Glutamatergic neuron (in vitro differentiated cells): ENCODE data around the gene IFITM10. TPM values are rescaled to one million over a fixed set of nuclear protein-coding genes. Genes with fewer than 3 reads are reported as not detected.

Experiments used
- DNase-seq: peaks from one replicate; pipeline ENCODE4 v3.0.0; 2022
- H3K27ac Mint-ChIP-seq: one replicate; pipeline ENCODE4 v1.8.0; 2020; ENCODE audit warnings: mild to moderate bottlenecking, mixed read lengths, inconsistent platforms; ENCODE audit not compliant: unreplicated experiment
- H3K27me3 Mint-ChIP-seq: one replicate; pipeline ENCODE4 v1.8.0; 2020; ENCODE audit warnings: mild to moderate bottlenecking, moderate library complexity, mixed read lengths, inconsistent platforms; ENCODE audit not compliant: unreplicated experiment
- H3K36me3 Mint-ChIP-seq: one replicate; pipeline ENCODE4 v1.8.0; 2020; ENCODE audit warnings: mild to moderate bottlenecking, mixed read lengths, inconsistent platforms; ENCODE audit not compliant: unreplicated experiment
- H3K4me1 Mint-ChIP-seq: one replicate; pipeline ENCODE4 v1.8.0; 2020; ENCODE audit warnings: mild to moderate bottlenecking, low read depth, mixed read lengths, inconsistent platforms; ENCODE audit not compliant: unreplicated experiment
- H3K4me3 Mint-ChIP-seq: one replicate; pipeline ENCODE4 v1.8.0; 2020; ENCODE audit warnings: mild to moderate bottlenecking, mixed read lengths, inconsistent platforms; ENCODE audit not compliant: unreplicated experiment
- H3K9me3 Mint-ChIP-seq: one replicate; pipeline ENCODE4 v1.8.0; 2020; ENCODE audit warnings: mild to moderate bottlenecking, moderate library complexity, mixed read lengths, inconsistent platforms; ENCODE audit not compliant: unreplicated experiment
- total RNA-seq: library from RNA; stranded (reverse); fragmentation: NEBNext Ultra II Directional; extraction: Animal tissue kit (Norgen Biotek cat#: 25700); gene quantifications from one replicate; pipeline ENCODE4 v1.2.1, GENCODE V29; 2021; ENCODE audit not compliant: unreplicated experiment
- TF ChIP-seq, protein P1 (sequence below): fragments of 200-600 bp; sonication (generic); IDR thresholded peaks from one replicate; pipeline ENCODE4 v1.5.0; 2021; ENCODE audit not compliant: partially characterized antibody, unreplicated experiment

The IFITM10 gene
- total RNA-seq, 1 donor from 2014 or later: 5.4 TPM

DNA sequence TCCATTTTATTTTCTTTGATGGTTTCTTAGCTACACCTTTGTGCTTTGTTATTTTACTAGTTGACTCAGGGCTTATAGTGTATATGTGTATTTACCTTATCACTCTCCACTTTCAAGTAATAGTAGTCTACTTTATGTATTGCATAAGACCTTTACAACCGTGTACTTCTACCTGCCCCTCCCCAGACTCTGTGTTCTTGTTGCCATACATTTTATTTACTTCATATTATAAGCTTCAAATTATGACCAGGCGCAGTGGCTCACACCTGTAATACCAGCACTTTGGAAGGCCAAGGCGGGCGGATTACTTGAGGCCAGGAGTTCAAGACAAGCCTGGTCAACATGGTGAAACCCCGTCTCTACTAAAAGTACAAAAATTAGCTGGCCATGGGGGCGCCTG, 41.5 kb upstream of the IFITM10 start:
- Mint-ChIP-seq H3K36me3 (no peaks in the 10 kb centered on the region), H3K27me3 (peaks cover 4% of the 10 kb centered on the region), H3K9me3 (peaks cover 4% of the 10 kb centered on the region), H3K27ac (no peak overlapping the region), H3K4me1 (no peaks in the 10 kb centered on the region), H3K4me3 (no peak overlapping the region)
- no peak for DNase-seq
- TF ChIP-seq, protein P1, sequence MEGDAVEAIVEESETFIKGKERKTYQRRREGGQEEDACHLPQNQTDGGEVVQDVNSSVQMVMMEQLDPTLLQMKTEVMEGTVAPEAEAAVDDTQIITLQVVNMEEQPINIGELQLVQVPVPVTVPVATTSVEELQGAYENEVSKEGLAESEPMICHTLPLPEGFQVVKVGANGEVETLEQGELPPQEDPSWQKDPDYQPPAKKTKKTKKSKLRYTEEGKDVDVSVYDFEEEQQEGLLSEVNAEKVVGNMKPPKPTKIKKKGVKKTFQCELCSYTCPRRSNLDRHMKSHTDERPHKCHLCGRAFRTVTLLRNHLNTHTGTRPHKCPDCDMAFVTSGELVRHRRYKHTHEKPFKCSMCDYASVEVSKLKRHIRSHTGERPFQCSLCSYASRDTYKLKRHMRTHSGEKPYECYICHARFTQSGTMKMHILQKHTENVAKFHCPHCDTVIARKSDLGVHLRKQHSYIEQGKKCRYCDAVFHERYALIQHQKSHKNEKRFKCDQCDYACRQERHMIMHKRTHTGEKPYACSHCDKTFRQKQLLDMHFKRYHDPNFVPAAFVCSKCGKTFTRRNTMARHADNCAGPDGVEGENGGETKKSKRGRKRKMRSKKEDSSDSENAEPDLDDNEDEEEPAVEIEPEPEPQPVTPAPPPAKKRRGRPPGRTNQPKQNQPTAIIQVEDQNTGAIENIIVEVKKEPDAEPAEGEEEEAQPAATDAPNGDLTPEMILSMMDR: no peak

- Mint-ChIP-seq H3K36me3 (no peaks in the 10 kb centered on the region), H3K27me3 (peaks cover 5% of the 10 kb centered on the region), H3K27ac (peak overlapping the region; percentile 88), H3K9me3 (peaks cover 9% of the 10 kb centered on the region), H3K4me1 (peaks cover 21% of the 10 kb centered on the region), H3K4me3 (no peak overlapping the region)
- DNase-seq: no peak
- TF ChIP-seq, protein P1: no peak
Measured at GRCh38 chr11:1786466-1786865, 36.1 kb upstream of the IFITM10 start.

DNA sequence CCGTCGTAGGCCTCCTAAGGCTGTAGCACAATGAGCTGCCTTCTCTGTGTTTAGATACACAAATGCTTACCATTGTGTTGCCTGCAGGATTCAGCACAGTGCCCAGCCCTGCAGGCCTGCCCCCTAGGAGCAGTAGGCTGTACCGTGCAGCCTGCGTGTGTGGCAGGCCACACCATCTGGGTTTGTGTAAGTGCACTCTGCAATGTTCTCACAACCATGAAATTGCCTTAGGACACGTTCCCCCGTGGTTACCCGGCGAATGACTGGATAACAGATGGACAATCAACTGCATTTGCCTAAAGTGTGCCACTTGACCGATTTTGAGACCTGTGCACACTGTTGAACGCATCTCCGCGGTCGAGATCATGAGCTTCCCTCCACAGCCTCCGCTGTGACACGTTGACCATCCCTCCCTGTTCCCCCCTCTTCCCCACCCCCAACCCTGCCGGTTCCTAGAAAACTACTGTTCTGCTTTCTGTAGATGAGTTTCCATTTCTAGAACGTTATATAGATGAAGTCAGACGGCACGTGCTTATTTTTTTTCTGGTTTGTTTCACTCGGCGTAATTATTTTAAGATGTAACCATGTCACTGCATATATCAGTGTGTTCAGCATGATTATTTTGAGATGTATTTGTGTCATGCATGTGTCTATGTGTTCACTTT, 35.5 kb upstream of the IFITM10 start:
- Mint-ChIP-seq H3K4me1 (peaks cover 21% of the 10 kb centered on the region), H3K9me3 (peaks cover 9% of the 10 kb centered on the region), H3K36me3 (no peaks in the 10 kb centered on the region), H3K27me3 (peaks cover 5% of the 10 kb centered on the region), H3K4me3 (peak overlapping the region; percentile 48), H3K27ac (peak overlapping the region; percentile 88)
- peak; percentile 72 for DNase-seq
- TF ChIP-seq, protein P1: no peak

DNA sequence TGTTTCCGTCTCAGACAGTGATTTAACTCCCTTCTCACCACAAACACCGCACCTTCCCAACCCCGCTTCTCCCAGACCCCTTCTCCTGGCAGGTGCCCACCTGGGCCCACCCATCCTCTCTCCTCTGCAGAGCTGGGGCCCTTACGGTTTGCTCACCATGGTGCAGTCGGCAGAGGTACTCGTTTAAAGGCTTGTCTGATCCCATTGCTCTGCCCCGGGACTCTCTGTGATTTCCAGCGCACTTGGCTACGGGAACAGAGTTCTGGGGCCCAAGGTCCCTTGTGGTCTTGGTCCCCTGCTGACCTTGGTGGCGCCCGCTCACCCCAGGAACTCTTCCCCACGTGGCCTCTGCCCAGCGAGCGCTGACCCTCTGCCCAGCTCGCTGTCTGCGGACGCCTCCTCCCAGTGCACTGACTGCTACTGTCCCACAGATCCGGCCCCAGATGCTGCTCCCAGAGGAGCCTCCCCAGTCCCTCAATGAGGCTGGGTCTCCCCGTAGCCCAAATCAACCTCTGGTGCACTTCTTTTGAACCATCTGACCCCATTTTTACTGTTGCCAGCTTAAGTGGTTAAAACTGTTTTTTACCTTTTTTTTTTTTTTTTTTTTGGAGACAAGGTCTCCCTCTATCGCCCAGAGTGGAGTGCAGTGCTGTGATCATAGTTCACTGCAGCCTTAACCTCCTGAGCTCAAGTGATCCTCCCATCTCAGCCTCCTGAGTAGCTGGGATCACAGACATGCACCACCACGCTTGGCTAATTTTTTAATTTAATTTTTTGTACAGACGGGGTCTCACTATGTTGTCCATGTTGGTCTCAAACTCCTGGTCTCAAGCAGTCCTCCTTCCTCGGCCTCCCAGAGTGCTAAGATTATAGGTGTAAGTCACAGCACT, 34.6 kb upstream of the IFITM10 start:
- DNase-seq: no peak
- TF ChIP-seq, protein P1: no peak
- H3K36me3 Mint-ChIP-seq: no peaks in the 10 kb centered on the region
- H3K4me3 Mint-ChIP-seq: no peak overlapping the region
- peak overlapping the region; percentile 88 for H3K27ac Mint-ChIP-seq
- H3K4me1 Mint-ChIP-seq: peaks cover 21% of the 10 kb centered on the region
- peaks cover 10% of the 10 kb centered on the region for H3K9me3 Mint-ChIP-seq
- peaks cover 7% of the 10 kb centered on the region for H3K27me3 Mint-ChIP-seq
